NT2/D1 (cell line): ENCODE results near the gene ZNF660.

Experiments used
- SUZ12 ChIP-seq: IDR thresholded peaks from 2 replicates; pipeline ENCODE4 v1.6.1; 2011; ENCODE audit not compliant: insufficient read length, insufficient read depth; ENCODE audit errors: extremely low read depth
- YY1 ChIP-seq: IDR thresholded peaks from 2 replicates; pipeline ENCODE4 v1.6.1; 2011; ENCODE audit not compliant: insufficient read length, insufficient read depth
- ZNF274 ChIP-seq: IDR thresholded peaks from 2 replicates; pipeline ENCODE4 v1.6.1; 2011; ENCODE audit warnings: mild to moderate bottlenecking, low read depth, low read length

DNA sequence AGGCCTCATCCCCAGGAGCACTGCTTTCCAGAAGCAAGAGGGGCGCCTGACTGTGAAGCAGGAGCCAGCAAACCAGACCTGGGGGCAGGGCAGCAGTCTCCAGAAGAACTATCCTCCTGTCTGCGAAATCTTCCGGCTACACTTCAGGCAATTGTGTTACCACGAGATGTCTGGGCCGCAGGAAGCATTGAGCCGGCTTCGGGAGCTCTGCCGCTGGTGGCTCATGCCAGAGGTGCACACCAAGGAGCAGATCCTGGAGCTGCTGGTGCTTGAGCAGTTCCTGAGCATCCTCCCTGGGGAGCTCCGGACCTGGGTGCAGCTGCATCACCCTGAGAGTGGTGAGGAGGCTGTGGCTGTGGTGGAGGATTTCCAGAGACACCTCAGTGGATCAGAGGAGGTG lies 27.7 kb upstream of the ZNF660 start:
- TF ChIP-seq YY1: no peak
- TF ChIP-seq ZNF274: no peak
- no peak for TF ChIP-seq SUZ12
